Heart right ventricle (tissue), 16 donors: ENCODE data around the gene CYTH4. TPM values are rescaled to one million over a fixed set of nuclear protein-coding genes. Genes with fewer than 3 reads are reported as not detected.

ENCODE experiments used
- ATAC-seq, 8 donors: fragments of 200-7000 bp; cut with Tn5 transposase; one replicate each; pipeline ENCODE4 v1.9.1; 2020; ENCODE audit warnings: mild to moderate bottlenecking in 8 of 8, moderate library complexity in 8 of 8, moderate number of reproducible peaks in 1 of 8
- DNase-seq, 2 donors: peaks; one replicate each; pipeline ENCODE4 v3.0.0-alpha.2; 2020
- H3K27ac ChIP-seq, 10 donors: fragments of 200-600 bp; sonication (generic) in 2 of 10; one replicate each; pipeline versions ENCODE4 v1.5.0 to v1.8.0; 2020 to 2022; ENCODE audit warnings: mild to moderate bottlenecking in 3 of 10
- H3K27me3 ChIP-seq, 7 donors: fragments of 200-600 bp; one replicate each; pipeline ENCODE4 v1.8.0; 2021 to 2022; ENCODE audit warnings: mild to moderate bottlenecking in 2 of 7
- H3K36me3 ChIP-seq, 9 donors: fragments of 200-600 bp; sonication (generic) in 1 of 9; one replicate each; pipeline versions ENCODE4 v1.5.0 to v1.8.0; 2020 to 2022; ENCODE audit warnings: mild to moderate bottlenecking in 2 of 9
- H3K4me1 ChIP-seq, 9 donors: fragments of 200-600 bp; sonication (generic) in 1 of 9; one replicate each; pipeline versions ENCODE4 v1.5.0 to v1.8.0; 2020 to 2022; ENCODE audit warnings: mild to moderate bottlenecking in 4 of 9
- H3K4me3 ChIP-seq, 10 donors: fragments of 200-600 bp; sonication (generic) in 2 of 10; one replicate each; pipeline versions ENCODE4 v1.5.0 to v1.8.0; 2020 to 2022; ENCODE audit warnings: mild to moderate bottlenecking in 7 of 10, moderate library complexity in 2 of 10
- H3K9me3 ChIP-seq, 11 donors: fragments of 200-600 bp in 10 of 11; sonication (generic) in 2 of 11; one replicate each; pipeline versions ENCODE4 v1.5.0 to v1.8.0; 2013 to 2022; ENCODE audit warnings: mild to moderate bottlenecking in 2 of 11, control low read depth in 1 of 11, moderate library complexity in 1 of 11
- WGBS, 2 donors: extraction: QIAGEN DNeasy Blood & Tissue Kit; methylation state at CpG; one replicate each; pipeline ENCODE4 v1.1.7; 2013; ENCODE audit warnings: inconsistent platforms in 1 of 2; 5-methylcytosine and 5-hydroxymethylcytosine counted together
- intact Hi-C, 10 donors: fragments of 100-400 bp; cut with DNase I; formaldehyde crosslinking; loops; one replicate each; pipeline versions ENCODE4 v1.11.1 to v1.14.2; 2022
- polyA plus RNA-seq, 2 donors: library from polyadenylated mRNA; stranded (reverse); fragments of 200-250 nt; gene quantifications; one replicate each; pipeline ENCODE4 v1.2.3, GENCODE V29; 2013
- total RNA-seq, 10 donors: library from RNA; stranded (reverse); fragmentation: NEBNext Ultra II Directional in 3 of 10; extraction: Animal tissue kit (Norgen Biotek cat#: 25700) in 3 of 10; gene quantifications; one replicate each; pipeline versions ENCODE4 v1.2.1 to v1.2.4, GENCODE V29; 2021 to 2023
- TF ChIP-seq, protein P1 (sequence below), 9 donors: fragments of 200-600 bp; sonication (generic) in 2 of 9; IDR thresholded peaks; one replicate each; pipeline versions ENCODE4 v1.5.0 to v1.8.0; 2021 to 2022; ENCODE audit warnings: antibody characterized with exemption in 9 of 9, mild to moderate bottlenecking in 5 of 9, moderate library complexity in 1 of 9
- donor health status: Arrhythmogenic right ventricular cardiomyopathy.
- donor health status: ischemic (EF 13 %, LVEDD 7.1; RV severe dilation, severe dysfunction).
- donor health status: healthy with polysubstance abuse.
- donor health status: DM: no; HTN: yes; CAD: no.
- donor health status: DM: no; HTN: no; CAD: no.
- donor health status: ischemic (EF 25% LVEDD 6.9; RV normal size, moderate dysfunction).
- donor health status: ischemic (EF 25% LVEDD 5.7; RV mildly dilated, moderate dysfunction).
- donor health status: healthy.
- donor health status: DM: yes; HTN: yes; CAD: no.
- donor health status: Ischemic cardiomyopathy.
- donor health status: ischemic (EF 35%, LVEDD 5.7; RV mildly dilated, moderate dysfunction).
- donor health status: nonischemic (EF 11% LVEDD 7.7; RV severe dilation, severe dysfunction).
- donor health status: DM: yes; HTN: yes; CAD: no.
- donor health status: PGD.
- donor health status: ischemic (EF 29% LVEDD 5.4; RV normal size, mild dysfunction).
- donor health status: nonischemic (EF 23%, LVEDD 6.1; RV moderate dilation, normal function).

The CYTH4 gene
- total and polyA plus RNA-seq, 12 donors, result 1.8 to 29.3 (median 4.3) TPM

- Histone ChIP-seq H3K9me3 (no peaks in the 10 kb centered on the region), H3K4me1 (peaks cover 0 to 69% (median 0%) of the 10 kb centered on the region in 9 donors), H3K36me3 (peaks cover 0 to 26% (median 0%) of the 10 kb centered on the region in 9 donors), H3K27ac (peak overlapping the region in 4 of 10 donors; percentile 28 to 90 (median 59)), H3K27me3 (peaks cover 13 to 73% (median 65%) of the 10 kb centered on the region in 7 donors), H3K4me3 (peak overlapping the region in 7 of 10 donors; percentile 24 to 71 (median 38))
- intact Hi-C loops, result no loop called here
- 41 to 43% methylated on average over 12 of the region's 12 CpGs for WGBS, 2 donors
- DNase-seq (no peak), ATAC-seq (peak in 4 of 8 donors; percentile 7 to 15 (median 12))
- TF ChIP-seq, protein P1, sequence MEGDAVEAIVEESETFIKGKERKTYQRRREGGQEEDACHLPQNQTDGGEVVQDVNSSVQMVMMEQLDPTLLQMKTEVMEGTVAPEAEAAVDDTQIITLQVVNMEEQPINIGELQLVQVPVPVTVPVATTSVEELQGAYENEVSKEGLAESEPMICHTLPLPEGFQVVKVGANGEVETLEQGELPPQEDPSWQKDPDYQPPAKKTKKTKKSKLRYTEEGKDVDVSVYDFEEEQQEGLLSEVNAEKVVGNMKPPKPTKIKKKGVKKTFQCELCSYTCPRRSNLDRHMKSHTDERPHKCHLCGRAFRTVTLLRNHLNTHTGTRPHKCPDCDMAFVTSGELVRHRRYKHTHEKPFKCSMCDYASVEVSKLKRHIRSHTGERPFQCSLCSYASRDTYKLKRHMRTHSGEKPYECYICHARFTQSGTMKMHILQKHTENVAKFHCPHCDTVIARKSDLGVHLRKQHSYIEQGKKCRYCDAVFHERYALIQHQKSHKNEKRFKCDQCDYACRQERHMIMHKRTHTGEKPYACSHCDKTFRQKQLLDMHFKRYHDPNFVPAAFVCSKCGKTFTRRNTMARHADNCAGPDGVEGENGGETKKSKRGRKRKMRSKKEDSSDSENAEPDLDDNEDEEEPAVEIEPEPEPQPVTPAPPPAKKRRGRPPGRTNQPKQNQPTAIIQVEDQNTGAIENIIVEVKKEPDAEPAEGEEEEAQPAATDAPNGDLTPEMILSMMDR (IDR thresholded peaks at IDR 0.05), result no peak
Measured at GRCh38 chr22:37243402-37244113, 38.8 kb upstream of the CYTH4 start.

DNA sequence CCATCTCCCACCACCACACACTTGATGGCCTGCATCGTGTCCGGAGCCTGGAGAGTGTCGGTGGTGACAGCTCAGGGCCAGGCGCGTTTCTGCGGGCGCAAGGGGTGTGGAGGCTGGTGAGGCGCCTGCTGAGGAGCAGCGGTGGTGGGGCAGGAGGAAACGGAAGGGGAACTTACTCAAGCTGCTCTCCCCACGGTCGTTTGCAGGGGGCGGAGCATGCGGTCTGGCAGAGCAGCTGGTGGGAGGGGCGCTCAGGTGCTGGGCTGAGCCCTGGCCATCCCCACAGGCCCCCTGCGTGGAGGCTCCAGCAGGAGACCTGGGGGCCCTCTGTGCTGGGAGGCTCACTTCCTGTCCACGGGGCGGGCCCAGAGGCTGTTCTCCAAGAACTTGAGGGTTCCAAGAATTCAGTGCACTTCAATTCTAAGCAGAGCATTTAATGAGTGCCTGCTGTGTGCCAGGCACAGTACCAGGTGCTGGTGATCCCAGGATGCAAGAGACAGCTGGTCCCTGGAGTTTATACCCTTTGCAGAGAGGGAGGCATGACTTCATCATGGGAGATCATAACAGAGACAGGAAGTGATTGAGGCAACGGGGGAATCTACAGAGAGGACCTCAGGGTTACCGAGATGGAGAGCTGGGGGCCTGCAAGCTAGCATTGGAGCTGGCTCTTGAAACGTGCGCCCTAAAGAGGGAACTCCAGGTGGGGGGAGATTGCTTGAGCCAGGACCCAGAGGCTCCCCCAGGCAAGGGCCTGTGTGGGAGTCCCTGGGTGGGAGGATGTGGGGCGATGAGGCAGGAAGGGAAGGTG lies 38.0 kb upstream of the CYTH4 start, which contains the start of gene RAC2:
Gene RAC2 (minus strand): TSS at position 156 of the 808 bp plus-strand sequence. CDS start 121 bp downstream, at position 35.
- DNase-seq, result peak; percentile 42 to 71
- intact Hi-C loops, result no loop called here
- peak within 1 kb of the TSS in 8 of 10 donors; percentile 3 to 71 (median 37) for H3K4me3 ChIP-seq
- H3K27me3 ChIP-seq, result peaks cover 13 to 65% (median 58%) of the 10 kb centered on the region in 7 donors
- H3K4me1 ChIP-seq, result peaks cover 0 to 62% (median 0%) of the 10 kb centered on the region in 9 donors
- 12 to 14% methylated on average over 22 to 23 of the region's 23 CpGs for WGBS, 2 donors
- H3K36me3 ChIP-seq, result peaks cover 0 to 21% (median 0%) of the 10 kb centered on the region in 9 donors
- ATAC-seq, result peak; percentile 47 to 76 (median 73)
- TF ChIP-seq, protein P1 (IDR thresholded peaks at IDR 0.05), result no peak
- peak within 1 kb of the TSS in 4 of 10 donors; percentile 28 to 90 (median 59) for H3K27ac ChIP-seq
- no peaks in the 10 kb centered on the region for H3K9me3 ChIP-seq

GRCh38 chr22:37244922-37245722 lies 37.2 kb upstream of the CYTH4 start:
- ATAC-seq (no peak), DNase-seq (no peak)
- Histone ChIP-seq H3K9me3 (no peaks in the 10 kb centered on the region), H3K4me1 (peaks cover 0 to 54% (median 0%) of the 10 kb centered on the region in 9 donors), H3K36me3 (peaks cover 0 to 13% (median 0%) of the 10 kb centered on the region in 9 donors), H3K4me3 (peak overlapping the region in 1 of 10 donors; percentile 71), H3K27me3 (peaks cover 13 to 58% (median 55%) of the 10 kb centered on the region in 7 donors), H3K27ac (peak overlapping the region in 2 of 10 donors; percentile 6 to 90)
- WGBS, 2 donors, result 56 to 61% methylated on average over 22 of the region's 22 CpGs
- intact Hi-C loops, result no loop called here
- TF ChIP-seq, protein P1 (IDR thresholded peaks at IDR 0.05), result no peak
